ENCODE measurements around the gene ASH1L. TPM values are rescaled to one million over a fixed set of nuclear protein-coding genes. Genes with fewer than 3 reads are reported as not detected.

ASH1L gene
- total RNA-seq, 1 experiment from 2014 or later: 29.3 TPM

DNA sequence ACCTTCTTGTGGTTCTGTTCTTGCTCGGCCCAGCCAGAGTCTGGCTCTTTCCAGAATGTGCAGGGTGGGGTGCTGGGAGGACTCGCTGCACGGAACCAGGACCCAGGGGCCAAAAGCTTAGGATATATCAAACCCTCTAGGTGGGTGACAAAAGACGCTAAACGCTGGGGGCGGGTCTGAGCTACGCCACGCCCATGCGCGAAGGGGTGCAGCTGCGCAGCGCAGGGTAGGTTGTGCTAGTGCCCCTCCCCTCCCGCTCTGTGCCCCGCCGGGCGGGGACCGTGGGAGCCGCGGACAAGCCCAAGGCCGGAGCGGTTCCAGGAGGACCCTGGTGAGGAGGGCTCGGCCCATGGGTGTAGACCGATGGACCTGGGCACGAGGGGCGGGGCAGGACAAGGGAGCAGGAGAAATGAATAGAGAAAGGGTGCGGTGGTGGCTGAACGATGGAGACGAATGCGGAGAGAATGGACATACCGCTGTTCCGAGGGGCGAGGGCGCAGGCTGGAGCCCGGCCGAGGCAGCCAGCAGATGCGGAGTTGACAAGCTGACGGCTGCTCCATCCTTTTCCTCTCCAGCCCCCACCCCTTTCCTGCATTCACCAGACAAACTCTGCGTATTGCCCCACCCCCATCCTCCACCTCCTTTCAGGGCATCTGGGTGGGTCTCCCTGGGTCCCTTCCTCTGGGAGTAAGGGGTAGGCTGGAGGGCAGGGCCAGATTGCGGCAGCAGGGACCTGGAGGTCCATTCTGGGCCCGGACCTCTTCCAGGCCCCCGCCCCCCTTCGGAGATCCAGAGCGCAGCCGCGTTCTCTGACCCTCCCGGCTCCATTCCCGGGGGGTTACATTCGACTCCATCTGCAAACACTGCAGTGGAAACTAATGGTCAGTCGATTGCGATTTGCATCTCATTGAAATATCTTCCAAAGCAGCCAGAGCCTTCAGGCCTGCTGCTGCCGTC is 241.7 kb downstream of the ASH1L start, which contains the start of gene RUSC1 (continued):
- TF ChIP-seq NR2C2 (CRISPR knock-in tag; IDR thresholded peaks at IDR 0.05) (no peak), ZNF416 (CRISPR knock-in tag; IDR thresholded peaks at IDR 0.05) (peak; percentile 70; the same call in 1 of the 2 replicates), ZBTB21 (CRISPR knock-in tag; IDR thresholded peaks at IDR 0.05; ENCODE audit: borderline replicate concordance) (no peak), ZNF232 (CRISPR knock-in tag; IDR thresholded peaks at IDR 0.05) (no peak), HMGA2 (CRISPR knock-in tag; IDR thresholded peaks at IDR 0.05) (no peak)
- TF ChIP-seq, protein P1, sequence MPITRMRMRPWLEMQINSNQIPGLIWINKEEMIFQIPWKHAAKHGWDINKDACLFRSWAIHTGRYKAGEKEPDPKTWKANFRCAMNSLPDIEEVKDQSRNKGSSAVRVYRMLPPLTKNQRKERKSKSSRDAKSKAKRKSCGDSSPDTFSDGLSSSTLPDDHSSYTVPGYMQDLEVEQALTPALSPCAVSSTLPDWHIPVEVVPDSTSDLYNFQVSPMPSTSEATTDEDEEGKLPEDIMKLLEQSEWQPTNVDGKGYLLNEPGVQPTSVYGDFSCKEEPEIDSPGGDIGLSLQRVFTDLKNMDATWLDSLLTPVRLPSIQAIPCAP (CRISPR knock-in tag; IDR thresholded peaks at IDR 0.05): no peak
- TF ChIP-seq, protein P2, sequence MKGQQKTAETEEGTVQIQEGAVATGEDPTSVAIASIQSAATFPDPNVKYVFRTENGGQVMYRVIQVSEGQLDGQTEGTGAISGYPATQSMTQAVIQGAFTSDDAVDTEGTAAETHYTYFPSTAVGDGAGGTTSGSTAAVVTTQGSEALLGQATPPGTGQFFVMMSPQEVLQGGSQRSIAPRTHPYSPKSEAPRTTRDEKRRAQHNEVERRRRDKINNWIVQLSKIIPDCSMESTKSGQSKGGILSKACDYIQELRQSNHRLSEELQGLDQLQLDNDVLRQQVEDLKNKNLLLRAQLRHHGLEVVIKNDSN (CRISPR knock-in tag; IDR thresholded peaks at IDR 0.05): 0 out of 2 replicates have a peak, but pooled peaks have one; percentile 19
- TF ChIP-seq, protein P3, sequence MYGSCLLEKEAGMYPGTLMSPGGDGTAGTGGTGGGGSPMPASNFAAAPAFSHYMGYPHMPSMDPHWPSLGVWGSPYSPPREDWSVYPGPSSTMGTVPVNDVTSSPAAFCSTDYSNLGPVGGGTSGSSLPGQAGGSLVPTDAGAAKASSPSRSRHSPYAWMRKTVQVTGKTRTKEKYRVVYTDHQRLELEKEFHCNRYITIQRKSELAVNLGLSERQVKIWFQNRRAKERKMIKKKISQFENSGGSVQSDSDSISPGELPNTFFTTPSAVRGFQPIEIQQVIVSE (CRISPR knock-in tag; IDR thresholded peaks at IDR 0.05; ENCODE audit: borderline replicate concordance): no peak
- TF ChIP-seq, protein P4, sequence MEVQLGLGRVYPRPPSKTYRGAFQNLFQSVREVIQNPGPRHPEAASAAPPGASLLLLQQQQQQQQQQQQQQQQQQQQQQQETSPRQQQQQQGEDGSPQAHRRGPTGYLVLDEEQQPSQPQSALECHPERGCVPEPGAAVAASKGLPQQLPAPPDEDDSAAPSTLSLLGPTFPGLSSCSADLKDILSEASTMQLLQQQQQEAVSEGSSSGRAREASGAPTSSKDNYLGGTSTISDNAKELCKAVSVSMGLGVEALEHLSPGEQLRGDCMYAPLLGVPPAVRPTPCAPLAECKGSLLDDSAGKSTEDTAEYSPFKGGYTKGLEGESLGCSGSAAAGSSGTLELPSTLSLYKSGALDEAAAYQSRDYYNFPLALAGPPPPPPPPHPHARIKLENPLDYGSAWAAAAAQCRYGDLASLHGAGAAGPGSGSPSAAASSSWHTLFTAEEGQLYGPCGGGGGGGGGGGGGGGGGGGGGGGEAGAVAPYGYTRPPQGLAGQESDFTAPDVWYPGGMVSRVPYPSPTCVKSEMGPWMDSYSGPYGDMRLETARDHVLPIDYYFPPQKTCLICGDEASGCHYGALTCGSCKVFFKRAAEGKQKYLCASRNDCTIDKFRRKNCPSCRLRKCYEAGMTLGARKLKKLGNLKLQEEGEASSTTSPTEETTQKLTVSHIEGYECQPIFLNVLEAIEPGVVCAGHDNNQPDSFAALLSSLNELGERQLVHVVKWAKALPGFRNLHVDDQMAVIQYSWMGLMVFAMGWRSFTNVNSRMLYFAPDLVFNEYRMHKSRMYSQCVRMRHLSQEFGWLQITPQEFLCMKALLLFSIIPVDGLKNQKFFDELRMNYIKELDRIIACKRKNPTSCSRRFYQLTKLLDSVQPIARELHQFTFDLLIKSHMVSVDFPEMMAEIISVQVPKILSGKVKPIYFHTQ (CRISPR knock-in tag; IDR thresholded peaks at IDR 0.05): peak; percentile 50; the same call in 1 of the 2 replicates

DNA sequence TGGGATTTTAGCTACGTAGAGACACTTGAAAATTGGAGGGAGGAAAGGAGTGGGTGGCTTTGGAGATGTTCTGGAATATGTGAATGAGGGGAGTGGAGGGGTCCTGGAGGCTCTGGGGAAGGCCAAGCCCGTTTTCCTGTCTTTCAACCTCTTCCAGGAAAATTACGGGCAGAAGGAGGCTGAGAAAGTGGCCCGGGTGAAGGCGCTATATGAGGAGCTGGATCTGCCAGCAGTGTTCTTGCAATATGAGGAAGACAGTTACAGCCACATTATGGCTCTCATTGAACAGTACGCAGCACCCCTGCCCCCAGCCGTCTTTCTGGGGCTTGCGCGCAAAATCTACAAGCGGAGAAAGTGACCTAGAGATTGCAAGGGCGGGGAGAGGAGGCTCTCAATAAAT is 242.4 kb downstream of the ASH1L start:
- Mint-ChIP-seq H3K27ac (peak overlapping the region; percentile 66), H3K4me1 (peaks cover 33% of the 10 kb centered on the region)
- CTCF ChIA-PET: interaction anchor here (0.8 to 9.9 kb wide), 7 partner anchors 12 to 126 kb away, joined by 3 to 204 read pairs (median 9); partner anchors contain the start of genes CLK2, FDPS, HCN3 and THBS3

More for the DNA sequence above, 242.4 kb downstream of the ASH1L start:
- peak overlapping the region; percentile 84 for H3K4me3 Mint-ChIP-seq
- peaks cover 17% of the 10 kb centered on the region for H3K36me3 Mint-ChIP-seq
- POLR2A ChIA-PET: interaction anchor here (0.6 to 1.5 kb wide), 4 partner anchors 42 to 286 kb away, joined by 3 to 9 read pairs (median 6); partner anchors contain the start of gene CLK2
- no peak for DNase-seq (ENCODE audit: low spot score)
- H3K9me3 Mint-ChIP-seq: no peaks in the 10 kb centered on the region
- ATAC-seq: no peak
- TF ChIP-seq, protein P5, sequence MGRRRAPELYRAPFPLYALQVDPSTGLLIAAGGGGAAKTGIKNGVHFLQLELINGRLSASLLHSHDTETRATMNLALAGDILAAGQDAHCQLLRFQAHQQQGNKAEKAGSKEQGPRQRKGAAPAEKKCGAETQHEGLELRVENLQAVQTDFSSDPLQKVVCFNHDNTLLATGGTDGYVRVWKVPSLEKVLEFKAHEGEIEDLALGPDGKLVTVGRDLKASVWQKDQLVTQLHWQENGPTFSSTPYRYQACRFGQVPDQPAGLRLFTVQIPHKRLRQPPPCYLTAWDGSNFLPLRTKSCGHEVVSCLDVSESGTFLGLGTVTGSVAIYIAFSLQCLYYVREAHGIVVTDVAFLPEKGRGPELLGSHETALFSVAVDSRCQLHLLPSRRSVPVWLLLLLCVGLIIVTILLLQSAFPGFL (CRISPR knock-in tag; IDR thresholded peaks at IDR 0.05; ENCODE audit: borderline replicate concordance): no peak
- TF ChIP-seq CREB1 (CRISPR knock-in tag; IDR thresholded peaks at IDR 0.05): no peak
- TF ChIP-seq, protein P6, sequence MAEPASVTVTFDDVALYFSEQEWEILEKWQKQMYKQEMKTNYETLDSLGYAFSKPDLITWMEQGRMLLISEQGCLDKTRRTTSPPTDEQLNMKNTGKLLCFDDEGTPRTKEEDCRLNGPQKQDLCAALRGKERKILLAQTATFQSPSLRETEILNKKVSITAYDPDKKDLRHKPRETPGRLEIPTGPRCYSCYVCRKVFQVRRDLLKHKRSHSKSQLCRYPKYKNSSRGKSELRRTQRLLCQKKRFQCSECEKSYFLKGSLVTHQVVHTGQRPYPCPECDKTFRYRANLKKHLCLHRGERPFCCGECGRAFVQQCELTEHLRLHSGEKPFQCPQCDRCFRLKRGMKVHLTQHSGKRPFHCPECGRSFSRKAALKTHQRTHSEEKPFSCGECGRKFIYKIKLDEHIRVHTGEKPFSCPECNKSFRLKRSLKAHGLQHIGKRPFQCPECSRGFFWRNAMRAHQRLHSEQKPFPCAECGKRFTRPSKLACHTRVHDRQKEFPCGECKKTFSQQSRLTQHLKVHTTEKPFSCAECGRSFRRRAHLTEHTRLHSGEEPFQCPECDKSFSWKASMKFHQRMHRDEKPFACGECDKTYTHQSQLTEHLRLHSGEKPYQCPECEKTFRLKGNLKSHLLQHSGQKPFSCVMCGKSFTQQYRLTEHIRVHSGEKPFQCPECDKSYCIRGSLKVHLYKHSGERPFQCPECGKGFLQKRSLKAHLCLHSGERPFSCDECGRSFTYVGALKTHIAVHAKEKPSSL (CRISPR knock-in tag; conservative IDR thresholded peaks at IDR 0.05): no peak
- TF ChIP-seq FOXP1 (CRISPR knock-in tag; IDR thresholded peaks at IDR 0.05; ENCODE audit: borderline replicate concordance): no peak
- no peak for TF ChIP-seq SP1 (CRISPR knock-in tag; conservative IDR thresholded peaks at IDR 0.05)
- TF ChIP-seq, protein P3 (CRISPR knock-in tag; IDR thresholded peaks at IDR 0.05; ENCODE audit: borderline replicate concordance): no peak
- TF ChIP-seq, protein P7, sequence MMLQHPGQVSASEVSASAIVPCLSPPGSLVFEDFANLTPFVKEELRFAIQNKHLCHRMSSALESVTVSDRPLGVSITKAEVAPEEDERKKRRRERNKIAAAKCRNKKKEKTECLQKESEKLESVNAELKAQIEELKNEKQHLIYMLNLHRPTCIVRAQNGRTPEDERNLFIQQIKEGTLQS (CRISPR knock-in tag; conservative IDR thresholded peaks at IDR 0.05): no peak
- TF ChIP-seq GTF2I (CRISPR knock-in tag; conservative IDR thresholded peaks at IDR 0.05): no peak
- peaks cover 6% of the 10 kb centered on the region for H3K27me3 Mint-ChIP-seq (ENCODE audit: low read depth)

Measured in WTC11 (cell line).